GM10266 (cell line): ENCODE results near the gene ZNF503.

ENCODE experiments used
- DNase-seq: peaks from one replicate; pipeline ENCODE4 v3.0.0; 2012; ENCODE audit errors: extremely low spot score
- CTCF ChIP-seq: IDR thresholded peaks from 2 replicates; pipeline ENCODE4 v1.5.1; 2012; ENCODE audit warnings: mild to moderate bottlenecking, low read depth; ENCODE audit not compliant: control insufficient read depth, insufficient read depth; ENCODE audit errors: missing control alignments

The ZNF503 gene

GRCh38 chr10:75437693-75438092 lies 36.1 kb upstream of the ZNF503 start:
- no peak for TF ChIP-seq CTCF
- DNase-seq = no peak

- no peak for TF ChIP-seq CTCF
- no peak for DNase-seq
These were observed 35.3 kb upstream of the ZNF503 start for GRCh38 chr10:75436896-75437295.

GRCh38 chr10:75435291-75435690 lies 33.7 kb upstream of the ZNF503 start:
- no peak for TF ChIP-seq CTCF
- DNase-seq = no peak

GRCh38 chr10:75434291-75434690 lies 32.7 kb upstream of the ZNF503 start:
- TF ChIP-seq CTCF = no peak
- no peak for DNase-seq

- DNase-seq = no peak
- no peak for TF ChIP-seq CTCF
These were observed 31.7 kb upstream of the ZNF503 start for GRCh38 chr10:75433216-75433615.

GRCh38 chr10:75432763-75433162 lies 31.2 kb upstream of the ZNF503 start:
- no peak for TF ChIP-seq CTCF
- DNase-seq = no peak

- no peak for TF ChIP-seq CTCF
These were observed 30.6 kb upstream of the ZNF503 start for GRCh38 chr10:75432176-75432575.

More at GRCh38 chr10:75432176-75432575, 30.6 kb upstream of the ZNF503 start:
- DNase-seq = no peak
